Measurements from ENCODE around the gene PDZD7. TPM values are rescaled to one million over a fixed set of nuclear protein-coding genes. Genes with fewer than 3 reads are reported as not detected.
"Not testable (repeated sequence)": the region's sequence is repeated elsewhere in the genome, so short reads cannot be mapped to it uniquely, and the experiment has no call there.

The PDZD7 gene
- total RNA-seq, 1 donor from 2014 or later, result 0.13 TPM

GRCh38 chr10:101041252-101041761 lies 10.4 kb upstream of the PDZD7 start:
- ATAC-seq (peak; percentile 72), DNase-seq (ENCODE audit: low spot score) (peak; percentile 80)

- DNase-seq (ENCODE audit: low spot score), result no peak
- no peak for ATAC-seq
Measured at GRCh38 chr10:101040851-101041250, 9.9 kb upstream of the PDZD7 start.

GRCh38 chr10:101040061-101040460 lies 9.1 kb upstream of the PDZD7 start:
- DNase-seq (ENCODE audit: low spot score) (no peak), ATAC-seq (no peak)

GRCh38 chr10:101038484-101038883 lies 7.6 kb upstream of the PDZD7 start:
- DNase-seq (ENCODE audit: low spot score), result no peak
- no peak for ATAC-seq

GRCh38 chr10:101036726-101037125 lies 5.8 kb upstream of the PDZD7 start:
- DNase-seq (ENCODE audit: low spot score) (no peak), ATAC-seq (no peak)

GRCh38 chr10:101035916-101036702 lies 5.2 kb upstream of the PDZD7 start:
- DNase-seq (ENCODE audit: low spot score), result no peak

GRCh38 chr10:101035314-101035713 lies 4.4 kb upstream of the PDZD7 start:
- DNase-seq (ENCODE audit: low spot score), result no peak
- no peak for ATAC-seq

More at GRCh38 chr10:101035916-101036702, 5.2 kb upstream of the PDZD7 start:
- ATAC-seq, result no peak

GRCh38 chr10:101034404-101034803 lies 3.5 kb upstream of the PDZD7 start:
- ATAC-seq; DNase-seq (ENCODE audit: low spot score): not testable (repeated sequence)

- no peak for ATAC-seq
Measured at GRCh38 chr10:101033276-101033675, 2.3 kb upstream of the PDZD7 start.

GRCh38 chr10:101032637-101033224 lies 1.8 kb upstream of the PDZD7 start:
- DNase-seq (ENCODE audit: low spot score) (no peak), ATAC-seq (peak; percentile 6)

More at GRCh38 chr10:101033276-101033675, 2.3 kb upstream of the PDZD7 start:
- DNase-seq (ENCODE audit: low spot score), result no peak

- peak; percentile 69 for DNase-seq (ENCODE audit: low spot score)
- peak; percentile 33 for ATAC-seq
Measured at GRCh38 chr10:101031796-101032636, 1.1 kb upstream of the PDZD7 start.

- no peak for ATAC-seq
- DNase-seq (ENCODE audit: low spot score), result no peak
Measured at GRCh38 chr10:101030496-101031127, 317 bp downstream of the PDZD7 start.

- no peak for ATAC-seq
- no peak for DNase-seq (ENCODE audit: low spot score)
Measured at GRCh38 chr10:101029520-101030295, 1.2 kb downstream of the PDZD7 start.

- DNase-seq (ENCODE audit: low spot score) (no peak), ATAC-seq (no peak)
Measured at GRCh38 chr10:101028446-101029337, 2.2 kb downstream of the PDZD7 start.

GRCh38 chr10:101027106-101027720 lies 3.7 kb downstream of the PDZD7 start:
- no peak for DNase-seq (ENCODE audit: low spot score)
- ATAC-seq, result no peak

- no peak for DNase-seq (ENCODE audit: low spot score)
- no peak for ATAC-seq
Measured at GRCh38 chr10:101022967-101023705, 7.8 kb downstream of the PDZD7 start.

GRCh38 chr10:101021692-101022251 lies 9.2 kb downstream of the PDZD7 start:
- DNase-seq (ENCODE audit: low spot score) (no peak), ATAC-seq (no peak)

Measured in left lobe of liver (tissue), 2 donors.